Parathyroid adenoma (tissue), 2 donors: ENCODE measurements around the gene UQCC3.
A peak's percentile ranks its signal among the peaks of the same experiment; 100 is the strongest.

Experiments
- H2AFZ ChIP-seq: fragments of 300-600 bp; sonication (generic); one replicate; pipeline ENCODE4 v1.7.0; 2017; ENCODE audit warnings: antibody characterized with exemption, mild to moderate bottlenecking
- H3K27ac ChIP-seq: fragments of 300-600 bp; sonication (generic); one replicate; pipeline ENCODE4 v1.7.0; 2017
- H3K27me3 ChIP-seq: fragments of 300-600 bp; sonication (generic); one replicate; pipeline ENCODE4 v1.7.0; 2017; ENCODE audit warnings: low read length; ENCODE audit not compliant: control insufficient read depth, insufficient read depth
- H3K36me3 ChIP-seq: fragments of 300-600 bp; sonication (generic); one replicate; pipeline ENCODE4 v1.7.0; 2017; ENCODE audit warnings: low read length; ENCODE audit not compliant: control insufficient read depth, insufficient read depth
- H3K4me1 ChIP-seq: fragments of 300-600 bp; sonication (generic); one replicate; pipeline ENCODE4 v1.7.0; 2017; ENCODE audit warnings: control low read depth
- H3K4me2 ChIP-seq: fragments of 300-600 bp; sonication (generic); one replicate; pipeline ENCODE4 v1.7.0; 2017; ENCODE audit warnings: low read length
- H3K4me3 ChIP-seq: fragments of 300-600 bp; sonication (generic); one replicate; pipeline ENCODE4 v1.7.0; 2017; ENCODE audit warnings: low read depth, low read length
- H3K79me2 ChIP-seq: fragments of 300-600 bp; sonication (generic); one replicate; pipeline ENCODE4 v1.7.0; 2017; ENCODE audit warnings: control low read depth
- H3K9ac ChIP-seq: fragments of 300-600 bp; sonication (generic); one replicate; pipeline ENCODE4 v1.7.0; 2017; ENCODE audit warnings: mild to moderate bottlenecking
- H3K9me3 ChIP-seq: fragments of 300-600 bp; sonication (generic); one replicate; pipeline ENCODE4 v1.7.0; 2017; ENCODE audit warnings: low read length; ENCODE audit not compliant: control insufficient read depth
- CTCF ChIP-seq: fragments of 300-600 bp; sonication (generic); IDR thresholded peaks from one replicate; pipeline ENCODE4 v1.7.0; 2017; ENCODE audit warnings: antibody characterized with exemption, mild to moderate bottlenecking
- donor health status: primary hyperparathyroidism.

Gene UQCC3

GRCh38 chr11:62652161-62653006, 19.1 kb upstream of the UQCC3 start:
- Histone ChIP-seq H3K9ac (peak overlapping the region; percentile 31), H3K4me2 (peak overlapping the region; percentile 78), H3K27ac (peak overlapping the region; percentile 66), H2AFZ (peak overlapping the region; percentile 88), H3K27me3 (no peaks in the 10 kb centered on the region), H3K9me3 (no peaks in the 10 kb centered on the region), H3K4me1 (no peaks in the 10 kb centered on the region), H3K4me3 (peak overlapping the region; percentile 88), H3K79me2 (peaks cover 4% of the 10 kb centered on the region), H3K36me3 (no peaks in the 10 kb centered on the region)
- no peak for TF ChIP-seq CTCF

- Histone ChIP-seq H3K4me1 (no peaks in the 10 kb centered on the region), H3K9me3 (no peaks in the 10 kb centered on the region), H3K27me3 (no peaks in the 10 kb centered on the region), H3K79me2 (peaks cover 4% of the 10 kb centered on the region), H3K36me3 (no peaks in the 10 kb centered on the region), H3K4me2 (no peak overlapping the region), H3K9ac (no peak overlapping the region), H3K27ac (no peak overlapping the region), H2AFZ (no peak overlapping the region), H3K4me3 (no peak overlapping the region)
- no peak for TF ChIP-seq CTCF
These were observed 17.2 kb upstream of the UQCC3 start for GRCh38 chr11:62654297-62654696.

GRCh38 chr11:62656796-62657429, 14.6 kb upstream of the UQCC3 start:
- H2AFZ ChIP-seq: no peak overlapping the region
- H3K79me2 ChIP-seq: peaks cover 4% of the 10 kb centered on the region
- TF ChIP-seq CTCF: no peak
- no peak overlapping the region for H3K4me3 ChIP-seq
- H3K36me3 ChIP-seq: no peaks in the 10 kb centered on the region
- no peaks in the 10 kb centered on the region for H3K4me1 ChIP-seq
- no peak overlapping the region for H3K9ac ChIP-seq
- no peak overlapping the region for H3K4me2 ChIP-seq
- no peaks in the 10 kb centered on the region for H3K9me3 ChIP-seq
- no peaks in the 10 kb centered on the region for H3K27me3 ChIP-seq
- H3K27ac ChIP-seq: no peak overlapping the region

- H3K9me3 ChIP-seq: no peaks in the 10 kb centered on the region
- no peaks in the 10 kb centered on the region for H3K36me3 ChIP-seq
- peak overlapping the region; percentile 70 for H3K27ac ChIP-seq
- H3K4me1 ChIP-seq: no peaks in the 10 kb centered on the region
- H3K4me2 ChIP-seq: peak overlapping the region; percentile 86
- no peak overlapping the region for H3K9ac ChIP-seq
- no peaks in the 10 kb centered on the region for H3K27me3 ChIP-seq
- H2AFZ ChIP-seq: peak overlapping the region; percentile 75
- TF ChIP-seq CTCF: no peak
- H3K79me2 ChIP-seq: no peaks in the 10 kb centered on the region
- peak overlapping the region; percentile 75 for H3K4me3 ChIP-seq
These were observed 6.9 kb upstream of the UQCC3 start for GRCh38 chr11:62664405-62665074.
